Caco-2 (cell line): ENCODE results near the gene KRT15. TPM values are rescaled to one million over a fixed set of nuclear protein-coding genes. Genes with fewer than 3 reads are reported as not detected.

Source experiments
- BruUV-seq: library from RNA; stranded (reverse); fragments of 400-500 nt; replicated peaks from 2 replicates; lab custom pipeline; 2021; lab: Mats Ljungman, UMichigan
- CTCF ChIA-PET: fragments of 300-600 bp; sonication (Branson Sonifier 250); formaldehyde crosslinking; loops from one replicate; lab custom pipeline; 2022; ENCODE audit warnings: antibody characterized with exemption; lab: Charles Lee
- POLR2A ChIA-PET: fragments of 300-600 bp; sonication (Branson Sonifier 250); formaldehyde crosslinking; loops from one replicate; lab custom pipeline; 2022; ENCODE audit warnings: antibody characterized with exemption; lab: Charles Lee
- DNase-seq, 2 experiments: peaks; one replicate each; pipeline versions ENCODE4 v3.0.0 to v3.0.0-alpha.2; 2020 to 2022
- H3K27me3 ChIP-seq: replicated peaks from 2 replicates; pipeline ENCODE4 v1.6.0; 2011; ENCODE audit warnings: low read length; ENCODE audit not compliant: control insufficient read depth, insufficient read depth
- H3K36me3 ChIP-seq: 2 replicates; pipeline ENCODE4 v1.5.1; 2011; ENCODE audit warnings: low read length; ENCODE audit not compliant: control insufficient read depth, insufficient read depth
- H3K4me1 ChIP-seq: fragments of 250-450 bp; sonication (Bioruptor Pico); 2 replicates; pipeline ENCODE4 v1.5.1; 2020; ENCODE audit warnings: mild to moderate bottlenecking
- H3K4me3 ChIP-seq: 2 replicates; pipeline ENCODE4 v1.5.1; 2011; ENCODE audit warnings: low read depth, mild to moderate bottlenecking, control low read depth, low read length
- H3K9me3 ChIP-seq: fragments of 250-450 bp; sonication (Bioruptor Pico); 2 replicates; pipeline ENCODE4 v1.5.1; 2020; ENCODE audit warnings: mild to moderate bottlenecking, moderate library complexity
- H3K27ac Mint-ChIP-seq: one replicate; pipeline ENCODE4 v1.8.0; 2022; ENCODE audit warnings: mixed read lengths; ENCODE audit not compliant: unreplicated experiment
- H3K27me3 Mint-ChIP-seq: one replicate; pipeline ENCODE4 v1.8.0; 2022; ENCODE audit warnings: mixed read lengths; ENCODE audit not compliant: insufficient read depth, unreplicated experiment
- H3K36me3 Mint-ChIP-seq: one replicate; pipeline ENCODE4 v1.8.0; 2022; ENCODE audit warnings: mild to moderate bottlenecking, mixed read lengths; ENCODE audit not compliant: insufficient read depth, unreplicated experiment
- H3K4me1 Mint-ChIP-seq: one replicate; pipeline ENCODE4 v1.8.0; 2022; ENCODE audit warnings: low read depth, mixed read lengths; ENCODE audit not compliant: unreplicated experiment
- H3K4me3 Mint-ChIP-seq: one replicate; pipeline ENCODE4 v1.8.0; 2022; ENCODE audit warnings: mild to moderate bottlenecking, moderate library complexity, mixed read lengths; ENCODE audit not compliant: unreplicated experiment
- H3K9me3 Mint-ChIP-seq: one replicate; pipeline ENCODE4 v1.8.0; 2022; ENCODE audit warnings: mixed read lengths; ENCODE audit not compliant: unreplicated experiment
- intact Hi-C: fragments of 100-400 bp; cut with micrococcal nuclease; formaldehyde crosslinking; loops from one replicate; pipeline ENCODE4 v1.10.0; 2022; ENCODE audit not compliant: unreplicated experiment
- total RNA-seq: library from RNA; stranded (reverse); gene quantifications from 2 replicates; pipeline ENCODE4 v1.2.3, GENCODE V29; 2022
- TF ChIP-seq, protein P1 (sequence below), 2 experiments: fragments of 200-600 bp in 1 of 2; IDR thresholded peaks; 1 replicate in 1 of 2; 2 replicates in 1 of 2; pipeline versions ENCODE4 v1.5.1 to v1.8.0; 2011 to 2022; ENCODE audit warnings: antibody characterized with exemption in 1 of 2, control low read depth in 1 of 2, inconsistent platforms in 1 of 2, low read depth in 1 of 2, low read length in 1 of 2, mild to moderate bottlenecking in 1 of 2, moderate library complexity in 1 of 2; ENCODE audit not compliant: insufficient read depth in 1 of 2, severe bottlenecking in 1 of 2, unreplicated experiment in 1 of 2

Gene KRT15
- total RNA-seq, 1 experiment from 2014 or later: 5.3 TPM

DNA sequence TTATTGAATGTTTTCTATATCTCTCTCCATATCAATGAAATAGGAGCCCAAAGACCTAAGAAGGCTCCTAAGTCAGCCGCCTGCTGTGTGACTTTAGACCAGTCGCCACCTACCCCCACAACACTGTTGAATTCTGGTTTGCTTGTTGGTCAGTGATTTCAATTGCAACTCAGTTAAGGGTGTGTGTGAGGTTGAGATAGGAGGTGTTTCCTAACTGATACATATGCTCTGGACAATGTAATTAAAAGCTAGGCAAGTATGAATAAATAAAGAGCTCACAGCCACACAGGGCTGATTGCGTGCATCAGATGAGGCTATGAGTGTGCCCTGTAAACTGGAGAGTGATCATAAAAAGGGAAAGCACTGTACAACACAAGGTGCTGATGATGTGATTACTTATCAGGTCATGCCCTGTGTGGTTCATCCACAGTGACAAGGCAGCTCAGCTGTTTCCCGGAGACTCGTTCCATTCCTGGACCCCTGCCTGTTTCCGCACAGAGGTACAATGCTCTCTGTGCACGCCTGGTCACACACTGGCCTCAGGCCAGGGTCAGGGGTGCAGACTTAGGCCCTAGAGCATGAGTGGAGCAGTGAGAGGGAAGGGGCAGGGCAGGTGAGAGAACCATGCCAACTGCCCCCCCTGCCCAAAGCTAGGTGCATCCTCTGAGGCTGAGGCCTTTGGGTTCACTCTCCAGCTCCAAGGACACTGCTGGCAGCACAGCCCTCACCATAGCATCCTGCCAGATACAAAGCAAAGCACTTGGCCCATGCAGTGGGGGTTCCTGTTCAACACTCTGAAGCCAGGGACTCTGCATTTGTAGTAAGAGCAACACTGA is 34.5 kb downstream of the KRT15 start:
- TF ChIP-seq, protein P1, sequence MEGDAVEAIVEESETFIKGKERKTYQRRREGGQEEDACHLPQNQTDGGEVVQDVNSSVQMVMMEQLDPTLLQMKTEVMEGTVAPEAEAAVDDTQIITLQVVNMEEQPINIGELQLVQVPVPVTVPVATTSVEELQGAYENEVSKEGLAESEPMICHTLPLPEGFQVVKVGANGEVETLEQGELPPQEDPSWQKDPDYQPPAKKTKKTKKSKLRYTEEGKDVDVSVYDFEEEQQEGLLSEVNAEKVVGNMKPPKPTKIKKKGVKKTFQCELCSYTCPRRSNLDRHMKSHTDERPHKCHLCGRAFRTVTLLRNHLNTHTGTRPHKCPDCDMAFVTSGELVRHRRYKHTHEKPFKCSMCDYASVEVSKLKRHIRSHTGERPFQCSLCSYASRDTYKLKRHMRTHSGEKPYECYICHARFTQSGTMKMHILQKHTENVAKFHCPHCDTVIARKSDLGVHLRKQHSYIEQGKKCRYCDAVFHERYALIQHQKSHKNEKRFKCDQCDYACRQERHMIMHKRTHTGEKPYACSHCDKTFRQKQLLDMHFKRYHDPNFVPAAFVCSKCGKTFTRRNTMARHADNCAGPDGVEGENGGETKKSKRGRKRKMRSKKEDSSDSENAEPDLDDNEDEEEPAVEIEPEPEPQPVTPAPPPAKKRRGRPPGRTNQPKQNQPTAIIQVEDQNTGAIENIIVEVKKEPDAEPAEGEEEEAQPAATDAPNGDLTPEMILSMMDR (IDR thresholded peaks at IDR 0.05; ENCODE audit: insufficient read depth in 1 of 2, low read depth in 1 of 2, low read length in 1 of 2, severe bottlenecking in 1 of 2, unreplicated experiment in 1 of 2): no peak

DNA sequence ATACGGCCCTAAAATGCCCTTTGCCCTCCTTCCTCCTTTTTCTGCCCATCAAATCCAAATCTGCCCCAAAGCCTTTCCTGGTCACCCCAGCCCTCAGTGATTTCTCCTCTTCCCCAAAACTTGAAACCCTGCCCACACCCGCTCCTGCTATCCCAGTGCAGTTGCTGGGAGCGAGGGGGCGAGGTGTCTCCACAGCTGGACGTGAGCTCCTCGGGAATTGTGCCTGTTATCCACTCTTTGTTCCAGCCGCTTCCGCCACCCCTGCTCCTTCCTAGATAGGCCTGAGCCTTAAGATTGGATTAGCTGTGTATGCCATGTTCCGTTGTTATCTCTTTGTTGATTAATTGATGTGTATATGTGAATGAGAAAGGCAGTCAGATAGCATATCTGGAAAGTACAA is 35.2 kb downstream of the KRT15 start:
- no peaks in the 10 kb centered on the region for H3K36me3 ChIP-seq
- no TSS peak for BruUV-seq
- no peak for DNase-seq
- no peaks in the 10 kb centered on the region for H3K9me3 ChIP-seq
- Mint-ChIP-seq H3K9me3 (no peaks in the 10 kb centered on the region), H3K27ac (no peak overlapping the region), H3K4me3 (no peak overlapping the region), H3K27me3 (no peaks in the 10 kb centered on the region), H3K4me1 (peaks cover 11% of the 10 kb centered on the region), H3K36me3 (no peaks in the 10 kb centered on the region)
- TF ChIP-seq, protein P1 (IDR thresholded peaks at IDR 0.05; ENCODE audit: insufficient read depth in 1 of 2, low read depth in 1 of 2, low read length in 1 of 2, severe bottlenecking in 1 of 2, unreplicated experiment in 1 of 2): no peak
- peaks cover 16% of the 10 kb centered on the region for H3K4me1 ChIP-seq
- CTCF ChIA-PET: interaction anchor here (1.5 kb wide), 1 partner anchor 183 kb away, joined by 4 read pairs; no protein-coding TSS in a partner anchor
- H3K27me3 ChIP-seq: no peaks in the 10 kb centered on the region
- intact Hi-C loops: loop anchor here (5.0 kb wide), 1 partner anchor 66 kb away; no protein-coding TSS in a partner anchor
- H3K4me3 ChIP-seq: no peak overlapping the region
- POLR2A ChIA-PET: no interaction called here

More for the DNA sequence above, 34.5 kb downstream of the KRT15 start:
- H3K27me3 ChIP-seq: no peaks in the 10 kb centered on the region
- no peaks in the 10 kb centered on the region for H3K9me3 Mint-ChIP-seq
- no peaks in the 10 kb centered on the region for H3K9me3 ChIP-seq
- no peaks in the 10 kb centered on the region for H3K27me3 Mint-ChIP-seq
- peaks cover 16% of the 10 kb centered on the region for H3K4me1 ChIP-seq
- H3K4me3 ChIP-seq: no peak overlapping the region
- ChIA-PET CTCF (interaction anchor here (0.6 to 1.5 kb wide), 3 partner anchors 65 to 182 kb away, joined by 3 to 4 read pairs (median 4); no protein-coding TSS in a partner anchor), POLR2A (no interaction called here)
- no peak for DNase-seq
- H3K4me1 Mint-ChIP-seq: peaks cover 11% of the 10 kb centered on the region
- H3K4me3 Mint-ChIP-seq: no peak overlapping the region
- H3K27ac Mint-ChIP-seq: no peak overlapping the region
- no peaks in the 10 kb centered on the region for H3K36me3 Mint-ChIP-seq
- intact Hi-C loops: loop anchor here (5.0 kb wide), 1 partner anchor 67 kb away; no protein-coding TSS in a partner anchor
- H3K36me3 ChIP-seq: no peaks in the 10 kb centered on the region
- BruUV-seq: no TSS peak

DNA sequence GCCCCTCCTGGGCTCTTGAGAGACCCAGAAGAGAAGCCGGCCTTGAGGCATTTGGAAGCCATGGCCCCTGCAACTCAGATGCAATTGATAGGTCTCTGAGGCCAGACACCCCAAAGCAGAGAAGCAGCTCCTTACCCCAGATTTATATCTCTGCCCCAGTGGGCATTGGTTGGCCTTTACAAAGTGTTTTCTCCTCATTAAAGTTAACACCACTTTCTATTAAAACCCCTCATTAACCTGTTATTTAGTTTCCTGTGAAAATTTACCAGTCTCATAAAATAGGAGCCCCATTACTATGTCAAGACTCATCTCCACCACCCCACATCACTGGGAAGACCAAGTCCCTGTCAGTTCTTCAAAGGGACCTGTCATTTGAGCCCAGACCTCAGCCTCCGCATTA is 37.7 kb downstream of the KRT15 start, which contains the start of gene KRT35:
Gene KRT35 (minus strand): TSS at position 116 of the 400 bp plus-strand sequence. CDS start 54 bp downstream, at position 62.
- Mint-ChIP-seq H3K27ac (no peak within 1 kb of the TSS), H3K27me3 (no peaks in the 10 kb centered on the region), H3K4me3 (no peak within 1 kb of the TSS), H3K36me3 (no peaks in the 10 kb centered on the region), H3K9me3 (no peaks in the 10 kb centered on the region), H3K4me1 (peaks cover 11% of the 10 kb centered on the region)
- H3K4me1 ChIP-seq: peaks cover 16% of the 10 kb centered on the region
- no peak within 1 kb of the TSS for H3K4me3 ChIP-seq
- BruUV-seq: no TSS peak
- no peaks in the 10 kb centered on the region for H3K36me3 ChIP-seq
- ChIA-PET CTCF (interaction anchor here (0.7 kb wide), 1 partner anchor 579 kb away, joined by 3 read pairs; no protein-coding TSS in a partner anchor), POLR2A (no interaction called here)
- TF ChIP-seq, protein P1 (IDR thresholded peaks at IDR 0.05; ENCODE audit: insufficient read depth in 1 of 2, low read depth in 1 of 2, low read length in 1 of 2, severe bottlenecking in 1 of 2, unreplicated experiment in 1 of 2): no peak
- no peaks in the 10 kb centered on the region for H3K27me3 ChIP-seq
- intact Hi-C loops: loop anchor here (5.0 kb wide), 1 partner anchor 64 kb away; no protein-coding TSS in a partner anchor
- DNase-seq: no peak
- H3K9me3 ChIP-seq: no peaks in the 10 kb centered on the region
